HepG2 (cell line): ENCODE measurements around the gene NGDN. TPM values are rescaled to one million over a fixed set of nuclear protein-coding genes. Genes with fewer than 3 reads are reported as not detected.
A peak's percentile ranks its signal among the peaks of the same experiment; 100 is the strongest.

Source experiments
- CHD2 ChIP-seq: IDR thresholded peaks from 2 replicates; pipeline ENCODE4 v1.6.1; 2011; ENCODE audit warnings: low read depth, low read length, improper control_type of control experiment
- E2F1 ChIP-seq: sonication (generic); formaldehyde crosslinking; IDR thresholded peaks from 2 replicates; pipeline ENCODE4 v1.5.0; 2020; ENCODE audit warnings: missing genetic modification reagents
- KAT2B ChIP-seq: fragments of 150-350 bp; IDR thresholded peaks from 2 replicates; pipeline ENCODE4 v1.6.1; 2014; ENCODE audit warnings: low read depth, low read length, borderline replicate concordance
- NFRKB ChIP-seq: fragments of 450-650 bp; IDR thresholded peaks from 2 replicates; pipeline ENCODE4 v1.6.1; 2017
- NKX3-1 ChIP-seq: sonication (generic); formaldehyde crosslinking; IDR thresholded peaks from 2 replicates; pipeline ENCODE4 v1.5.0; 2020; ENCODE audit warnings: missing genetic modification reagents
- RXRB ChIP-seq: IDR thresholded peaks from 2 replicates; pipeline ENCODE4 v1.6.1; 2016; ENCODE audit warnings: borderline replicate concordance, missing genetic modification reagents, missing compliant biosample characterization
- SRF ChIP-seq: IDR thresholded peaks from 2 replicates; pipeline ENCODE4 v1.6.1; 2011; ENCODE audit warnings: mild to moderate bottlenecking, low read depth, low read length, moderate library complexity
- ZBTB26 ChIP-seq: IDR thresholded peaks from 2 replicates; pipeline ENCODE4 v1.6.1; 2016; ENCODE audit warnings: missing compliant biosample characterization, missing genetic modification reagents, borderline replicate concordance
- ZNF3 ChIP-seq: IDR thresholded peaks from 2 replicates; pipeline ENCODE4 v1.7.0; 2017; ENCODE audit warnings: inconsistent platforms
- ZNF577 ChIP-seq: sonication (generic); formaldehyde crosslinking; IDR thresholded peaks from 2 replicates; pipeline ENCODE4 v1.4.0; 2020; ENCODE audit warnings: mild to moderate bottlenecking, low read depth, missing genetic modification reagents, borderline replicate concordance
- ZNF597 ChIP-seq: sonication (generic); formaldehyde crosslinking; IDR thresholded peaks from 2 replicates; pipeline ENCODE4 v1.5.0; 2020; ENCODE audit warnings: missing genetic modification reagents
- ZNF670 ChIP-seq: sonication (generic); formaldehyde crosslinking; IDR thresholded peaks from 2 replicates; pipeline ENCODE4 v1.8.0; 2022; ENCODE audit warnings: mild to moderate bottlenecking, missing genetic modification reagents, borderline replicate concordance
- ZSCAN21 ChIP-seq: sonication (generic); formaldehyde crosslinking; IDR thresholded peaks from 2 replicates; pipeline ENCODE4 v1.8.0; 2022; ENCODE audit warnings: mild to moderate bottlenecking, missing genetic modification reagents, moderate library complexity, borderline replicate concordance
- ZSCAN31 ChIP-seq: sonication (generic); formaldehyde crosslinking; IDR thresholded peaks from 2 replicates; pipeline ENCODE4 v1.5.0; 2020; ENCODE audit warnings: low read depth, mild to moderate bottlenecking, missing genetic modification reagents
- polyA plus RNA-seq, 8 experiments: library from polyadenylated mRNA; depleted of rRNA in 3 of 8; stranded (reverse) in 7 of 8; unstranded in 1 of 8; fragments of >200 nt; fragmentation: Illumina TruSeq in 4 of 8; extraction: Trizol in 4 of 8; gene quantifications; 2 replicates each; pipeline versions ENCODE4 v1.2.1 to v1.2.3, GENCODE V29; 2011 to 2016; ENCODE audit warnings: low read depth in 4 of 8, missing spikeins in 1 of 8, mixed read lengths in 1 of 8; ENCODE audit not compliant: insufficient read depth in 1 of 8
- total RNA-seq, 5 experiments: library from RNA; depleted of rRNA; stranded (reverse); fragments of >200 nt; fragmentation: Illumina TruSeq; extraction: Trizol; gene quantifications; 2 replicates each; pipeline ENCODE4 v1.2.3, GENCODE V29; 2016; ENCODE audit warnings: low read depth in 1 of 5
- TF ChIP-seq, protein P1 (sequence below): sonication (generic); formaldehyde crosslinking; IDR thresholded peaks from 2 replicates; pipeline ENCODE4 v1.5.1; 2020; ENCODE audit warnings: mild to moderate bottlenecking, missing genetic modification reagents, borderline replicate concordance
- TF ChIP-seq, protein P2 (sequence below): sonication (generic); formaldehyde crosslinking; IDR thresholded peaks from 2 replicates; pipeline ENCODE4 v1.4.0; 2020; ENCODE audit warnings: missing genetic modification reagents, borderline replicate concordance
- TF ChIP-seq, protein P3 (sequence below): sonication (generic); formaldehyde crosslinking; IDR thresholded peaks from 2 replicates; pipeline ENCODE4 v1.5.1; 2020; ENCODE audit warnings: mild to moderate bottlenecking, moderate library complexity, missing genetic modification reagents
- TF ChIP-seq, protein P4 (sequence below): sonication (generic); formaldehyde crosslinking; IDR thresholded peaks from 2 replicates; pipeline ENCODE4 v1.4.0; 2020; ENCODE audit warnings: missing genetic modification reagents

The NGDN gene
- total and polyA plus RNA-seq, 2 of the 13 experiments (the other 11 are each of a cell fraction or from before 2014, with no cell fraction given): 154 to 216 TPM

- TF ChIP-seq, protein P1, sequence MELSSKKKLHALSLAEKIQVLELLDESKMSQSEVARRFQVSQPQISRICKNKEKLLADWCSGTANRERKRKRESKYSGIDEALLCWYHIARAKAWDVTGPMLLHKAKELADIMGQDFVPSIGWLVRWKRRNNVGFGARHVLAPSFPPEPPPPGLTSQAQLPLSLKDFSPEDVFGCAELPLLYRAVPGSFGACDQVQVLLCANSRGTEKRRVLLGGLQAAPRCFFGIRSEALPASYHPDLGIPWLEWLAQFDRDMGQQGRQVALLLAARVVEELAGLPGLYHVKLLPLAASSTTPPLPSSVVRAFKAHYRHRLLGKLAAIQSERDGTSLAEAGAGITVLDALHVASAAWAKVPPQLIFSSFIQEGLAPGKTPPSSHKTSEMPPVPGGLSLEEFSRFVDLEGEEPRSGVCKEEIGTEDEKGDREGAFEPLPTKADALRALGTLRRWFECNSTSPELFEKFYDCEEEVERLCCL (CRISPR knock-in tag): peak; percentile 68; the same call in 1 of the 2 replicates
- TF ChIP-seq ZSCAN31 (CRISPR knock-in tag): peak; percentile 95
- TF ChIP-seq NKX3-1 (CRISPR knock-in tag): peak; percentile 88
- no peak; the same call in 1 of the 2 replicates for TF ChIP-seq E2F1 (CRISPR knock-in tag)
- no peak for TF ChIP-seq KAT2B
- TF ChIP-seq, protein P2, sequence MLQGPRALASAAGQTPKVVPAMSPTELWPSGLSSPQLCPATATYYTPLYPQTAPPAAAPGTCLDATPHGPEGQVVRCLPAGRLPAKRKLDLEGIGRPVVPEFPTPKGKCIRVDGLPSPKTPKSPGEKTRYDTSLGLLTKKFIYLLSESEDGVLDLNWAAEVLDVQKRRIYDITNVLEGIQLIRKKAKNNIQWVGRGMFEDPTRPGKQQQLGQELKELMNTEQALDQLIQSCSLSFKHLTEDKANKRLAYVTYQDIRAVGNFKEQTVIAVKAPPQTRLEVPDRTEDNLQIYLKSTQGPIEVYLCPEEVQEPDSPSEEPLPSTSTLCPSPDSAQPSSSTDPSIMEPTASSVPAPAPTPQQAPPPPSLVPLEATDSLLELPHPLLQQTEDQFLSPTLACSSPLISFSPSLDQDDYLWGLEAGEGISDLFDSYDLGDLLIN (CRISPR knock-in tag): peak; percentile 94; the same call in 1 of the 2 replicates
- TF ChIP-seq NFRKB: no peak
- TF ChIP-seq, protein P3, sequence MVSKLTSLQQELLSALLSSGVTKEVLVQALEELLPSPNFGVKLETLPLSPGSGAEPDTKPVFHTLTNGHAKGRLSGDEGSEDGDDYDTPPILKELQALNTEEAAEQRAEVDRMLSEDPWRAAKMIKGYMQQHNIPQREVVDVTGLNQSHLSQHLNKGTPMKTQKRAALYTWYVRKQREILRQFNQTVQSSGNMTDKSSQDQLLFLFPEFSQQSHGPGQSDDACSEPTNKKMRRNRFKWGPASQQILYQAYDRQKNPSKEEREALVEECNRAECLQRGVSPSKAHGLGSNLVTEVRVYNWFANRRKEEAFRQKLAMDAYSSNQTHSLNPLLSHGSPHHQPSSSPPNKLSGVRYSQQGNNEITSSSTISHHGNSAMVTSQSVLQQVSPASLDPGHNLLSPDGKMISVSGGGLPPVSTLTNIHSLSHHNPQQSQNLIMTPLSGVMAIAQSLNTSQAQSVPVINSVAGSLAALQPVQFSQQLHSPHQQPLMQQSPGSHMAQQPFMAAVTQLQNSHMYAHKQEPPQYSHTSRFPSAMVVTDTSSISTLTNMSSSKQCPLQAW (CRISPR knock-in tag): peak; percentile 97
- TF ChIP-seq ZNF670 (CRISPR knock-in tag): no peak
- TF ChIP-seq RXRB (CRISPR knock-in tag): peak; percentile 51
- TF ChIP-seq CHD2: 0 out of 2 replicates have a peak, but pooled peaks have one; percentile 21
- 0 out of 2 replicates have a peak, but pooled peaks have one; percentile 71 for TF ChIP-seq ZNF597 (CRISPR knock-in tag)
- no peak; the same call in 1 of the 2 replicates for TF ChIP-seq ZSCAN21 (CRISPR knock-in tag)
- TF ChIP-seq ZNF3 (CRISPR knock-in tag): 0 out of 2 replicates have a peak, but pooled peaks have one; percentile 9
- TF ChIP-seq ZBTB26: peak; percentile 89
- TF ChIP-seq, protein P4, sequence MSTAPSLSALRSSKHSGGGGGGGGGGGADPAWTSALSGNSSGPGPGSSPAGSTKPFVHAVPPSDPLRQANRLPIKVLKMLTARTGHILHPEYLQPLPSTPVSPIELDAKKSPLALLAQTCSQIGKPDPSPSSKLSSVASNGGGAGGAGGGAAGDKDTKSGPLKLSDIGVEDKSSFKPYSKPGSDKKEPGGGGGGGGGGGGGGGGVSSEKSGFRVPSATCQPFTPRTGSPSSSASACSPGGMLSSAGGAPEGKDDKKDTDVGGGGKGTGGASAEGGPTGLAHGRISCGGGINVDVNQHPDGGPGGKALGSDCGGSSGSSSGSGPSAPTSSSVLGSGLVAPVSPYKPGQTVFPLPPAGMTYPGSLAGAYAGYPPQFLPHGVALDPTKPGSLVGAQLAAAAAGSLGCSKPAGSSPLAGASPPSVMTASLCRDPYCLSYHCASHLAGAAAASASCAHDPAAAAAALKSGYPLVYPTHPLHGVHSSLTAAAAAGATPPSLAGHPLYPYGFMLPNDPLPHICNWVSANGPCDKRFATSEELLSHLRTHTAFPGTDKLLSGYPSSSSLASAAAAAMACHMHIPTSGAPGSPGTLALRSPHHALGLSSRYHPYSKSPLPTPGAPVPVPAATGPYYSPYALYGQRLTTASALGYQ: peak; percentile 31; the same call in 1 of the 2 replicates
- TF ChIP-seq ZNF577 (CRISPR knock-in tag): no peak
- peak; percentile 86 for TF ChIP-seq SRF
These were observed at the start of gene NGDN (continued) for GRCh38 chr14:23469127-23469905.
